Measurements from ENCODE around the gene CFAP210. TPM values are rescaled to one million over a fixed set of nuclear protein-coding genes. Genes with fewer than 3 reads are reported as not detected.

CFAP210 gene
- total RNA-seq, 1 donor from 2014 or later: not detected

- Histone ChIP-seq H3K36me3 (peaks cover 27 to 37% of the 10 kb centered on the region in 2 donors), H3K9me3 (no peaks in the 10 kb centered on the region), H3K4me3 (no peak overlapping the region), H3K27me3 (no peaks in the 10 kb centered on the region), H3K4me1 (no peaks in the 10 kb centered on the region), H3K27ac (no peak overlapping the region)
- no peak for DNase-seq (ENCODE audit: low spot score in 2 of 2)
- intact Hi-C loops (cut with DNase I): no loop called here
- TF ChIP-seq CTCF (IDR thresholded peaks at IDR 0.05): no peak
Measured at GRCh38 chr2:169640104-169640503, 54.1 kb downstream of the CFAP210 start.

DNA sequence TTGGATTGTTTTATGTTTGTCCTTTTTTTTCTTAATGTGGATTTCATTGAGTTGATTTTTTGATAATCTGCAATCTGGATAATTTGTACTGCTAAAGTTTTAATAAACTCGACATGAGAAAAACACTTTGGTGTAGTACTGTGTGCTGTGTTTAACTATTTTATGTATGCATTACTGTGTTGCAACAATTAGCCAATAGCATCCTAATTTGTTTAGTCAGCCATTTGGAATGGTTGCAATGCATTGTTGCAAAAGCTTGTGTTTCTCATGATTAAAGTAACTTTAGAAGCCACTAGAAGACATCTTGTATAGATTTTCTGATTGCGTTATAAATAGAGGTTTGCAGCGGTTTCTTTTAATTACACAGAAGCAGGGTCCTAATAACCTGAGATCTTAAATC lies 56.6 kb downstream of the CFAP210 start:
- Histone ChIP-seq H3K4me1 (no peaks in the 10 kb centered on the region), H3K36me3 (peaks cover 48 to 62% of the 10 kb centered on the region in 2 donors), H3K9me3 (no peaks in the 10 kb centered on the region), H3K4me3 (no peak overlapping the region), H3K27ac (no peak overlapping the region), H3K27me3 (no peaks in the 10 kb centered on the region)
- intact Hi-C loops (cut with DNase I): no loop called here
- TF ChIP-seq CTCF (IDR thresholded peaks at IDR 0.05): no peak
- no peak for DNase-seq (ENCODE audit: low spot score in 2 of 2)

DNA sequence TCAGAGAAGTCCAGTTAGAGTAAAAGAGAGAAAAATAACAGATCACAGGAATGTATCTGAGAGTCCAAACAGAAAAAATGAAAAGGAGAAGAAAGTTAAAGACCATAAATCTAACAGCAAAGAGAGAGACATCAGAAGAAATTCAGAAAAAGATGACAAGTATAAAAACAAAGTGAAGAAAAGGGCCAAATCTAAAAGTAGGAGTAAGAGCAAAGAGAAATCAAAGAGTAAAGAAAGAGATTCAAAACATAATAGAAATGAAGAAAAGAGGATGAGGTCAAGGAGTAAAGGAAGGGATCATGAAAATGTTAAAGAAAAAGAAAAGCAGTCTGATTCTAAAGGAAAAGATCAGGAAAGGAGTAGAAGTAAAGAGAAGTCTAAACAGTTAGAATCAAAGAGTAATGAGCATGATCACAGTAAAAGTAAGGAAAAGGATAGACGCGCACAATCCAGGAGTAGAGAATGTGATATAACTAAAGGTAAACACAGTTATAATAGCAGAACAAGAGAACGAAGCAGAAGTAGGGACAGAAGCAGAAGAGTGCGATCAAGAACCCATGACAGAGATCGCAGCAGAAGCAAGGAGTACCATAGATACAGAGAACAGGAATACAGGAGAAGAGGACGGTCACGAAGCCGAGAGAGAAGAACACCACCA lies 57.6 kb downstream of the CFAP210 start:
- Histone ChIP-seq H3K27me3 (no peaks in the 10 kb centered on the region), H3K36me3 (peaks cover 55 to 70% of the 10 kb centered on the region in 2 donors), H3K4me3 (no peak overlapping the region), H3K27ac (no peak overlapping the region), H3K4me1 (no peaks in the 10 kb centered on the region), H3K9me3 (no peaks in the 10 kb centered on the region)
- DNase-seq (ENCODE audit: low spot score in 2 of 2): no peak
- intact Hi-C loops (cut with DNase I): no loop called here
- no peak for TF ChIP-seq CTCF (IDR thresholded peaks at IDR 0.05)

GRCh38 chr2:169625781-169626180 lies 68.4 kb downstream of the CFAP210 start:
- H3K36me3 ChIP-seq: peaks cover 23 to 32% of the 10 kb centered on the region in 2 donors
- no peak overlapping the region for H3K4me3 ChIP-seq

DNA sequence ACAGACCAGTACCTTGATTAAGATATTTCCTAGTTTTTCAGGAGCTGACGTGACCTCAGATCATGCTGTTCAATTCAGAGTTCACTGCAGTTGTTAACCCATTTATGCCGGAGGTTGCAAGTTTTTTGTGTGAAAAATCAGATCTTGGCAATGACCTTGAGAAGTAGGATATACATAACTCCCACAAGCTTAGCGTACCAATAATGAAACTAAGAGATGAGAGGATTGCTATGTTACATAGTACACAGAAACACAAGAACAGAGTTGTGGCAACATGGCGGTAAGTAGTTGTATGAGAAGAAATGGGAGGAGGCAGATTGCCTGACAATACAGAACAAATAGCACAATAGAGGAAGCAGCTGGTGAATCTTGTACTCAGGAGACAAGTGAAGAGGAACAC lies 71.0 kb downstream of the CFAP210 start:
- peaks cover 18 to 34% of the 10 kb centered on the region in 2 donors for H3K36me3 ChIP-seq
- no peak for TF ChIP-seq CTCF (IDR thresholded peaks at IDR 0.05)
- DNase-seq (ENCODE audit: low spot score in 2 of 2): no peak
- H3K9me3 ChIP-seq: no peaks in the 10 kb centered on the region
- no peak overlapping the region for H3K4me3 ChIP-seq
- no peaks in the 10 kb centered on the region for H3K27me3 ChIP-seq
- H3K4me1 ChIP-seq: no peaks in the 10 kb centered on the region
- intact Hi-C loops (cut with DNase I): no loop called here
- H3K27ac ChIP-seq: no peak overlapping the region

More at GRCh38 chr2:169625781-169626180, 68.4 kb downstream of the CFAP210 start:
- DNase-seq (ENCODE audit: low spot score in 2 of 2): no peak
- Histone ChIP-seq H3K4me1 (no peaks in the 10 kb centered on the region), H3K27ac (no peak overlapping the region), H3K27me3 (no peaks in the 10 kb centered on the region), H3K9me3 (no peaks in the 10 kb centered on the region)
- intact Hi-C loops (cut with DNase I): no loop called here
- no peak for TF ChIP-seq CTCF (IDR thresholded peaks at IDR 0.05)
